ENCODE data around the gene OR2V1. TPM values are rescaled to one million over a fixed set of nuclear protein-coding genes. Genes with fewer than 3 reads are reported as not detected.

OR2V1 gene
- total and polyA plus RNA-seq, 7 experiments from 2014 or later = not detected

DNA sequence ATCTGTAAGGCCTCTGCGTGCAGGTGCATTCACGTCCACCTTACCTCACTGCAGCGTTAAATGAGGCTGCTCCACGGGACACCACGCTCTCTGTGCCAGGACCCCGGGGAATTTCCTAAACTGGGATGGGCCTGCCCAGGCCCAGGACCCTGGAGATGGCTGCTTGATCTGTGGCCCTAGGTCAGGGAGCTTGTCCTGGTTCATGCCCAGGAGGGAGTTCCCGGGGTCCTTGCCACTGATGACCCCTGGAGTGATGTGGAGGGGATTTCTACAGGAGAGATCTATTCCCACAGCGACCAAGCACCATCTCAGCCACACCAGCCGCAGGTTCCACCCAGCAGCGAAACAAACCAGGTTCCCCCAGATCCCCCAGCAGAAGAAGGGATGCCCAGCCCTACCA is 3.5 kb downstream of the OR2V1 start:
- no peak overlapping the region for H3K4me3 ChIP-seq (ENCODE audit: low read length)

DNA sequence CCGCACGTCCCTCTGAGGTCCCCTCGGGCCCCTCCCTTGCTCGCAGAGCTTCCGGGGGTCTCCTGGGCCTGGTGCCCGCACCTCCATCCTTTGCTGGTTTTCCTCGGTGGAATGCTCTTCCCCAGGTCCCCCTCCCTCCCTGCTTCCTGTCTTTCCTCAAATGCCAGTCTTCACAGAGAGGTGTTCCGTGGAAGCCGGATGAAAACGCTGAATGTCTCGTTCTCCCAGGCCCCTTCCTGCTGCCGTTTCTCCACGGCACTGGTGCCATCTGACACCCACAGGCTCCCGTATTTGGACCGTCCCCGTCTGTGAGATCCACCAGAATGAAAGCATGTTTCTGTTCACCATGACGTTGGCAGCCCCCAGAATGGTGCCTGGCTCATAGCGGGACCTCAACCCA is 4.1 kb downstream of the OR2V1 start:
- peaks cover 28 to 81% (median 70%) of the 10 kb centered on the region in 5 donors for H3K27me3 Mint-ChIP-seq
- peaks cover 0 to 9% (median 0%) of the 10 kb centered on the region in 5 donors for H3K36me3 Mint-ChIP-seq
- peaks cover 0 to 8% (median 1%) of the 10 kb centered on the region in 11 donors for H3K9me3 Mint-ChIP-seq
- H3K27ac ChIP-seq (ENCODE audit: low read depth, low read length) = no peak overlapping the region
- H3K4me3 Mint-ChIP-seq = no peak overlapping the region
- no peak overlapping the region for H3K27ac Mint-ChIP-seq
- ChIA-PET CTCF (no interaction called here), POLR2A (no interaction called here)
- intact Hi-C loops (cut with micrococcal nuclease) = no loop called here
- ATAC-seq (no peak), DNase-seq (no peak)
- no peaks in the 10 kb centered on the region for H3K36me3 ChIP-seq (ENCODE audit: control insufficient read depth in 2 of 3, insufficient read depth in 3 of 3, low read length in 3 of 3)
- peaks cover 0 to 3% of the 10 kb centered on the region in 2 donors for H3K27me3 ChIP-seq (ENCODE audit: control insufficient read depth in 2 of 2, insufficient read depth in 2 of 2, low read length in 2 of 2)
- peaks cover 0 to 4% (median 0%) of the 10 kb centered on the region in 7 donors for H3K4me1 Mint-ChIP-seq
- H3K9me3 ChIP-seq (ENCODE audit: control insufficient read depth in 2 of 3, low read length in 3 of 3) = no peaks in the 10 kb centered on the region
- H3K4me1 ChIP-seq (ENCODE audit: control insufficient read depth in 2 of 2, insufficient read depth in 2 of 2, low read length in 2 of 2) = no peaks in the 10 kb centered on the region
- no peak overlapping the region for H3K4me3 ChIP-seq (ENCODE audit: low read length)

More for the DNA sequence above, 3.5 kb downstream of the OR2V1 start:
- peaks cover 0 to 4% (median 0%) of the 10 kb centered on the region in 7 donors for H3K4me1 Mint-ChIP-seq
- DNase-seq = no peak
- CTCF ChIA-PET = no interaction called here
- POLR2A ChIA-PET = no interaction called here
- H3K27ac ChIP-seq (ENCODE audit: low read depth, low read length) = no peak overlapping the region
- no peaks in the 10 kb centered on the region for H3K36me3 ChIP-seq (ENCODE audit: control insufficient read depth in 2 of 3, insufficient read depth in 3 of 3, low read length in 3 of 3)
- peaks cover 0 to 3% of the 10 kb centered on the region in 2 donors for H3K27me3 ChIP-seq (ENCODE audit: control insufficient read depth in 2 of 2, insufficient read depth in 2 of 2, low read length in 2 of 2)
- H3K9me3 Mint-ChIP-seq = peaks cover 0 to 8% (median 1%) of the 10 kb centered on the region in 11 donors
- no peaks in the 10 kb centered on the region for H3K4me1 ChIP-seq (ENCODE audit: control insufficient read depth in 2 of 2, insufficient read depth in 2 of 2, low read length in 2 of 2)
- no peaks in the 10 kb centered on the region for H3K9me3 ChIP-seq (ENCODE audit: control insufficient read depth in 2 of 3, low read length in 3 of 3)
- H3K36me3 Mint-ChIP-seq = peaks cover 0 to 9% (median 0%) of the 10 kb centered on the region in 5 donors
- no peak overlapping the region for H3K27ac Mint-ChIP-seq
- intact Hi-C loops (cut with micrococcal nuclease) = no loop called here
- H3K4me3 Mint-ChIP-seq = no peak overlapping the region
- ATAC-seq = no peak
- peaks cover 27 to 78% (median 70%) of the 10 kb centered on the region in 5 donors for H3K27me3 Mint-ChIP-seq

DNA sequence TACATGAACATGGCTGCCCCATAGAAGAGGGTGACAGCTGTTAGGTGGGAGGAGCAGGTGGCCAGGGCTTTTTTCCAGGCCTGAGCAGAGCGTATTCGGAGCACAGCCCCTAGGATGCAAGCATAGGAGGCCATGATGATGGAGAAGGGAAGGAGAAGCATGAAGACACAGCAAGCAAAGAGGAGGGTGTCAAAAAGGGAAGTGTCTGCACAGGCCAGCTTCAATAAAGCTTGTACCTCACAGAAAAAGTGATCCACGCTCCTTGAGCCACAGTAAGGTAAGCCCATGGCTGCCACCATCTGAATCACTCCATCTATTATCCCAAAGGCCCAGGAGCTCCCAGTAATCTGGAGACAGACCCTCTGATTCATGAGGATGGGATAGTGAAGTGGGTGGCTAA is 6.4 kb downstream of the OR2V1 start:
- Histone ChIP-seq H3K4me1 (ENCODE audit: control insufficient read depth in 2 of 2, insufficient read depth in 2 of 2, low read length in 2 of 2) (no peaks in the 10 kb centered on the region), H3K36me3 (ENCODE audit: control insufficient read depth in 2 of 3, insufficient read depth in 3 of 3, low read length in 3 of 3) (no peaks in the 10 kb centered on the region), H3K27me3 (ENCODE audit: control insufficient read depth in 2 of 2, insufficient read depth in 2 of 2, low read length in 2 of 2) (peaks cover 0 to 6% of the 10 kb centered on the region in 2 donors), H3K27ac (ENCODE audit: low read depth, low read length) (no peak overlapping the region), H3K9me3 (ENCODE audit: control insufficient read depth in 2 of 3, low read length in 3 of 3) (no peaks in the 10 kb centered on the region), H3K4me3 (ENCODE audit: low read length) (no peak overlapping the region)
- Mint-ChIP-seq H3K27ac (no peak overlapping the region), H3K36me3 (peaks cover 0 to 9% (median 0%) of the 10 kb centered on the region in 5 donors), H3K4me3 (no peak overlapping the region), H3K9me3 (peaks cover 0 to 8% (median 1%) of the 10 kb centered on the region in 11 donors), H3K27me3 (peaks cover 27 to 87% (median 75%) of the 10 kb centered on the region in 5 donors), H3K4me1 (peaks cover 0 to 4% (median 0%) of the 10 kb centered on the region in 7 donors)
- ChIA-PET CTCF (interaction anchor here (0.5 kb wide), 1 partner anchor 234 kb away, joined by 3 read pairs; no protein-coding TSS in a partner anchor), POLR2A (no interaction called here)
- ATAC-seq (no peak), DNase-seq (no peak)
- intact Hi-C loops (cut with micrococcal nuclease) = no loop called here

DNA sequence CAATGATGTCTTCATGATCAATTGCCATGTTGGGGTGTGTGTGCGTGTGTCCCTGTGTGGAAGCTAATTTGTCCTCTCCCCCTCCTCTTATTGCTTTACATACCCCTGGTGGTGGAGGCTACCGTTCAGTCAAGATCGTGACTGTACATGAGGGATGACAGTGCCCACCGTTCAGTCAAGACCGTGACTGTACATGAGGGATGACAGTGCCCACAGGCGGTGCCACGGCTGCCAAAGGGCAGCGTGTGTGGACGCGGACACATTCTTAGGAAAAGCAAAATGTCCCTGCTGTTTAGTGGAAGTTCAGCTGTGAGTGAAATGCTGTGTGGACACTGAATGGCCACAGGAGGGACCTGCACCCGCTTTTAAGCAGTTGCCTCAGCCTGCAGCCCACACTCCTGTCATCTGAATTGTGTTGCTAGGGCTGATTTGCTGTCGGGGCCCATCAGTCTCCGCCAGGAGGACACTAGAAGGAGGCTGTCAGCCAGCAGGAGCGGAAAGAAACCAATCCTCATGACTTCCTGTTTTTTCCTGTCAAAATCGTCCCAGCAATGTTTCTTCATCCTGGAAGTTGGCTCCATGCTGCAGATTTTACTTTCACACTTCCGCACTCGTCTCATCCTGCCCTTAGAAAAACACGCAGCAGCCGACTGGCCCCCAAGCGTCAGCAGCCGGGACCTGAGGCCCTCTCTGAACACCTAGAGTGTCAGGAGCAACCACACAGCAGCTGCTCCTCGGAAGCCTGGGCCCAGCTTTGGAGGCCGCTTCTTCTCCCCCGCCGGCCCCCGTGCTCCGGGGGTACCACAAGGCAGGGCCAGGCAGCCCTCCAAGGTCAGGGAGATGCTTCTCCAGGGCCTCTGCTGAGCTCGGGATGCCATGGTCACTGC is 9.1 kb downstream of the OR2V1 start:
- peaks cover 0 to 9% (median 0%) of the 10 kb centered on the region in 5 donors for H3K36me3 Mint-ChIP-seq
- peaks cover 38 to 88% (median 83%) of the 10 kb centered on the region in 5 donors for H3K27me3 Mint-ChIP-seq
- peaks cover 0 to 8% (median 1%) of the 10 kb centered on the region in 11 donors for H3K9me3 Mint-ChIP-seq
- Histone ChIP-seq H3K9me3 (ENCODE audit: control insufficient read depth in 2 of 3, low read length in 3 of 3) (no peaks in the 10 kb centered on the region), H3K27me3 (ENCODE audit: control insufficient read depth in 2 of 2, insufficient read depth in 2 of 2, low read length in 2 of 2) (peaks cover 0 to 6% of the 10 kb centered on the region in 2 donors), H3K4me1 (ENCODE audit: control insufficient read depth in 2 of 2, insufficient read depth in 2 of 2, low read length in 2 of 2) (no peaks in the 10 kb centered on the region), H3K27ac (ENCODE audit: low read depth, low read length) (no peak overlapping the region), H3K4me3 (ENCODE audit: low read length) (no peak overlapping the region), H3K36me3 (ENCODE audit: control insufficient read depth in 2 of 3, insufficient read depth in 3 of 3, low read length in 3 of 3) (no peaks in the 10 kb centered on the region)
- DNase-seq (no peak), ATAC-seq (no peak)
- intact Hi-C loops (cut with micrococcal nuclease) = no loop called here
- H3K4me3 Mint-ChIP-seq = no peak overlapping the region
- POLR2A ChIA-PET = no interaction called here
- H3K4me1 Mint-ChIP-seq = peaks cover 0 to 4% (median 0%) of the 10 kb centered on the region in 7 donors
- H3K27ac Mint-ChIP-seq = no peak overlapping the region
- CTCF ChIA-PET = no interaction called here

DNA sequence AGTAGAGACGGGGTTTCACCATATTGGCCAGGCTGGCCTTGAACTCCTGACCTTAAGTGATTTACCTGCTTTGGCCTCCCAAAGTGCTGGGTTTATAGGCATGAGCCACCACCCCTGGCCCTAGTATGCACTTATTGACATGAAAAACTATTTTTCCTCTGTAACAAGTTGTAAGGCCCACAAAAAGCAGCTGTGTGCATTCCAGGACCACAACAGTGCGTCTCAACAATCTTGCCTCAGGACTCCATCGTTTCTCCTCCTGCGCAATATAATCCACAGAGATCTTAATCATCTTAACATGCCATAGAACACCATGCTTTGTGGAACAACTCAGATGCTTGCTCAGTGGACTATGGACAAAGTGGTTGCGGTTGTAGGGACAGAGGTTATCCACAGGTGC is 10.2 kb downstream of the OR2V1 start:
- no peak for DNase-seq
- Mint-ChIP-seq H3K27ac (no peak overlapping the region), H3K9me3 (peaks cover 0 to 8% (median under 1%) of the 10 kb centered on the region in 11 donors), H3K4me3 (no peak overlapping the region), H3K4me1 (peaks cover 0 to 2% (median 0%) of the 10 kb centered on the region in 7 donors), H3K36me3 (peaks cover 0 to 9% (median 0%) of the 10 kb centered on the region in 5 donors), H3K27me3 (peaks cover 49 to 94% (median 88%) of the 10 kb centered on the region in 5 donors)
- ATAC-seq = no peak
- Histone ChIP-seq H3K27ac (ENCODE audit: low read depth, low read length) (no peak overlapping the region), H3K27me3 (ENCODE audit: control insufficient read depth in 2 of 2, insufficient read depth in 2 of 2, low read length in 2 of 2) (peaks cover 0 to 10% of the 10 kb centered on the region in 2 donors), H3K4me3 (ENCODE audit: low read length) (no peak overlapping the region), H3K36me3 (ENCODE audit: control insufficient read depth in 2 of 3, insufficient read depth in 3 of 3, low read length in 3 of 3) (no peaks in the 10 kb centered on the region), H3K4me1 (ENCODE audit: control insufficient read depth in 2 of 2, insufficient read depth in 2 of 2, low read length in 2 of 2) (no peaks in the 10 kb centered on the region), H3K9me3 (ENCODE audit: control insufficient read depth in 2 of 3, low read length in 3 of 3) (no peaks in the 10 kb centered on the region)
- ChIA-PET CTCF (no interaction called here), POLR2A (no interaction called here)
- intact Hi-C loops (cut with micrococcal nuclease) = no loop called here

DNA sequence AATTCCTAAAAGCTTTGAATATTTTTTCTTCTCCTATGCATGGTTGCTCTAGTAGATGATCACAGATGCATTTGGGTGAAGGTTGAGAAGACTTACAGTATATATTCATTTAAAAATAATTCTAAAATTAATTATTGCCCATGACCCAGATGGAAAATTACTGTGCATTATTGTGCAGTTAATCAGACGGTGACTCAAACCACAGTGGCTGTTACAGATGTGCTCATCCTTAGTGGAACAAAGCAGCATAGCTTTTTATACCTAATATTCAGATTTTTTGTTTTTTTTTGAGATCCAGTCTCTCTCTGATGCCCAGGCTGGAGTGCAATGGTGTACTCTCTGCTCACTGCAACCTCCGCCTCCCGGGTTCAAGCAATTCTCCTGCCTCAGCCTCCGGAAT is 10.7 kb downstream of the OR2V1 start:
- peaks cover 0 to 10% of the 10 kb centered on the region in 2 donors for H3K27me3 ChIP-seq (ENCODE audit: control insufficient read depth in 2 of 2, insufficient read depth in 2 of 2, low read length in 2 of 2)
- H3K9me3 Mint-ChIP-seq = peaks cover 0 to 10% (median 2%) of the 10 kb centered on the region in 11 donors

More for the DNA sequence above, 10.7 kb downstream of the OR2V1 start:
- H3K4me3 Mint-ChIP-seq = no peak overlapping the region
- ChIA-PET POLR2A (no interaction called here), CTCF (no interaction called here)
- ATAC-seq = no peak
- Histone ChIP-seq H3K36me3 (ENCODE audit: control insufficient read depth in 2 of 3, insufficient read depth in 3 of 3, low read length in 3 of 3) (no peaks in the 10 kb centered on the region), H3K27ac (ENCODE audit: low read depth, low read length) (no peak overlapping the region), H3K4me1 (ENCODE audit: control insufficient read depth in 2 of 2, insufficient read depth in 2 of 2, low read length in 2 of 2) (no peaks in the 10 kb centered on the region), H3K9me3 (ENCODE audit: control insufficient read depth in 2 of 3, low read length in 3 of 3) (no peaks in the 10 kb centered on the region), H3K4me3 (ENCODE audit: low read length) (no peak overlapping the region)
- H3K36me3 Mint-ChIP-seq = peaks cover 0 to 9% (median 0%) of the 10 kb centered on the region in 5 donors
- H3K27ac Mint-ChIP-seq = no peak overlapping the region
- intact Hi-C loops (cut with micrococcal nuclease) = no loop called here
- H3K4me1 Mint-ChIP-seq = peaks cover 0 to 7% (median 3%) of the 10 kb centered on the region in 7 donors
- no peak for DNase-seq
- peaks cover 54 to 95% (median 89%) of the 10 kb centered on the region in 5 donors for H3K27me3 Mint-ChIP-seq

All from naive thymus-derived CD4-positive, alpha-beta T cell (primary cell).